ENCODE data around the gene CREB3. TPM values are rescaled to one million over a fixed set of nuclear protein-coding genes. Genes with fewer than 3 reads are reported as not detected.

CREB3 gene
- total and polyA plus RNA-seq, 2 donors from 2014 or later, result 40.5 to 52.0 TPM

DNA sequence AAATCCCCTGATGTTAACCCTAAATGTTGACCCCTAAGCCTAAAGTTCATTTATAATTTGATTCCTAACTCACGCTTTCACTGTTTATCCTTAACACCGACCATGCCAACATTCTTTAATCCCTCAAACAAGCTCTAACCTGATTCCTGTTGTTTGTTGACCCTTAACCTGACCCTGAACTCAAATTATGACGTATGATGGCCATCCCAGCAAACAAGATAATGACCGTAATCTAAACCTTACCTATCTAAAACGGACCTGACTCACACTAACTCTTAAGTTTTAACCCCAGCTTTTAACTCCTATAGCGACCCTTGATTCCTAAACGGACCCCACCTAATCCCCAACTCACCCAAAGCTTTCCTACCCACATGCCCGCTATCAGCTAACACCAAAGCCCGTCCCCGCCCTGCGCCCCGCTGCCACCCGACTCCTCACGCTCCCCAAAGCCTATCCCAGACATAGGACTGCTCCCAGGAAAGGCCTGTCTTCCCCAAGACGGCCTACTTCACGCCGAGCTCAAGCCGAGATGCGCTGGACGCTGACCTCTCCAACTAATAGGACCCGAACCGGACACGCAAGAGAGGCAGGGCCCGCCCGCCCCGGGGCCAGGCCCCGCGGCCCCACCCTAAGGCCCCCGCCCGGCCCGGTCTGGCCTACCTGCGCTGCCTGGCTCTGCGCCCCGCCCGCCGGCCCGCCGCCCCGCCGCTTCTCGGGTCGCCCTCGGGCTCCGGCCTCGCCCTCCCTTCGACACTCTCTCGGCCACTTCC lies 866 bp upstream of the CREB3 start:
- H3K9me3 ChIP-seq (ENCODE audit: control insufficient read depth in 2 of 3, insufficient read depth in 1 of 3, low read length in 3 of 3), result no peaks in the 10 kb centered on the region
- peak overlapping the region; percentile 97 to 98 for H3K27ac ChIP-seq (ENCODE audit: low read depth in 2 of 2, low read length in 2 of 2)
- DNase-seq (peak in 2 of 5 donors; percentile 45 to 57), FAIRE-seq (no peak)
- peaks cover 13 to 59% (median 58%) of the 10 kb centered on the region in 3 donors for H3K4me1 ChIP-seq (ENCODE audit: control insufficient read depth in 2 of 3, insufficient read depth in 2 of 3, low read depth in 1 of 3, low read length in 3 of 3)
- H3K27me3 ChIP-seq (ENCODE audit: control insufficient read depth, insufficient read depth, low read length), result no peaks in the 10 kb centered on the region
- intact Hi-C loops (cut with DNase I), result no loop called here
- H3K4me3 ChIP-seq (ENCODE audit: low read length in 3 of 3), result peak overlapping the region; percentile 82 to 97 (median 88)
- H3K36me3 ChIP-seq (ENCODE audit: control insufficient read depth in 2 of 3, insufficient read depth in 3 of 3, low read length in 3 of 3), result peaks cover 3 to 23% (median 10%) of the 10 kb centered on the region in 3 donors
- H3K9ac ChIP-seq (ENCODE audit: low read length in 3 of 3), result peak overlapping the region; percentile 68 to 97 (median 96)
- TF ChIP-seq, protein P1, sequence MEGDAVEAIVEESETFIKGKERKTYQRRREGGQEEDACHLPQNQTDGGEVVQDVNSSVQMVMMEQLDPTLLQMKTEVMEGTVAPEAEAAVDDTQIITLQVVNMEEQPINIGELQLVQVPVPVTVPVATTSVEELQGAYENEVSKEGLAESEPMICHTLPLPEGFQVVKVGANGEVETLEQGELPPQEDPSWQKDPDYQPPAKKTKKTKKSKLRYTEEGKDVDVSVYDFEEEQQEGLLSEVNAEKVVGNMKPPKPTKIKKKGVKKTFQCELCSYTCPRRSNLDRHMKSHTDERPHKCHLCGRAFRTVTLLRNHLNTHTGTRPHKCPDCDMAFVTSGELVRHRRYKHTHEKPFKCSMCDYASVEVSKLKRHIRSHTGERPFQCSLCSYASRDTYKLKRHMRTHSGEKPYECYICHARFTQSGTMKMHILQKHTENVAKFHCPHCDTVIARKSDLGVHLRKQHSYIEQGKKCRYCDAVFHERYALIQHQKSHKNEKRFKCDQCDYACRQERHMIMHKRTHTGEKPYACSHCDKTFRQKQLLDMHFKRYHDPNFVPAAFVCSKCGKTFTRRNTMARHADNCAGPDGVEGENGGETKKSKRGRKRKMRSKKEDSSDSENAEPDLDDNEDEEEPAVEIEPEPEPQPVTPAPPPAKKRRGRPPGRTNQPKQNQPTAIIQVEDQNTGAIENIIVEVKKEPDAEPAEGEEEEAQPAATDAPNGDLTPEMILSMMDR (IDR thresholded peaks at IDR 0.05; ENCODE audit: borderline replicate concordance, extremely low read depth, insufficient read depth), result no peak

DNA sequence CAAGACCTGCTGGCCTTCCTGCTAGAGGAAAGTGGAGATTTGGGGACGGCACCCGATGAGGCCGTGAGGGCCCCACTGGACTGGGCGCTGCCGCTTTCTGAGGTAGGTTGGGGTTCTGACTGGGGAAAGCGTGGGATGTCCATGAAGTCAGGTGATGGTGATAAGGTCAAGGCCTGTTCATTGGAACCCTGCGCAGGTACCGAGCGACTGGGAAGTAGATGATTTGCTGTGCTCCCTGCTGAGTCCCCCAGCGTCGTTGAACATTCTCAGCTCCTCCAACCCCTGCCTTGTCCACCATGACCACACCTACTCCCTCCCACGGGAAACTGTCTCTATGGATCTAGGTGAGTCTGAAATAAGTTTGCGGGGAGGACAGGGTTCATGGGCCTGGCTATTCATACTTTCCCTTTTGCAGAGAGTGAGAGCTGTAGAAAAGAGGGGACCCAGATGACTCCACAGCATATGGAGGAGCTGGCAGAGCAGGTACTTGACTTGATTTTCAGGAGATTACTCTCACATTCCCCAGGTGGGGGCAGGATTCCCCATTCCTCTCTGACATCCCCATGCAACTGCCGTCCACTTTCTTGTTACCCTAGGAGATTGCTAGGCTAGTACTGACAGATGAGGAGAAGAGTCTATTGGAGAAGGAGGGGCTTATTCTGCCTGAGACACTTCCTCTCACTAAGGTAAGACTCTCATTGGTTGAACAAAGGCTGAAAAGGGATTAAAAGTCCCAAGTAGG lies 505 bp downstream of the CREB3 start:
- peak overlapping the region; percentile 75 to 97 (median 96) for H3K9ac ChIP-seq (ENCODE audit: low read length in 3 of 3)
- peak overlapping the region; percentile 78 to 94 (median 94) for H3K4me3 ChIP-seq (ENCODE audit: low read length in 3 of 3)
- FAIRE-seq, result no peak
- no peaks in the 10 kb centered on the region for H3K9me3 ChIP-seq (ENCODE audit: control insufficient read depth in 2 of 3, insufficient read depth in 1 of 3, low read length in 3 of 3)
- peaks cover 11 to 45% (median 44%) of the 10 kb centered on the region in 3 donors for H3K4me1 ChIP-seq (ENCODE audit: control insufficient read depth in 2 of 3, insufficient read depth in 2 of 3, low read depth in 1 of 3, low read length in 3 of 3)
- DNase-seq, result peak in 4 of 5 donors; percentile 26 to 76 (median 65)
- intact Hi-C loops (cut with DNase I), result no loop called here
- peaks cover 10 to 37% (median 22%) of the 10 kb centered on the region in 3 donors for H3K36me3 ChIP-seq (ENCODE audit: control insufficient read depth in 2 of 3, insufficient read depth in 3 of 3, low read length in 3 of 3)
- H3K27me3 ChIP-seq (ENCODE audit: control insufficient read depth, insufficient read depth, low read length), result no peaks in the 10 kb centered on the region
- H3K27ac ChIP-seq (ENCODE audit: low read depth in 2 of 2, low read length in 2 of 2), result peak overlapping the region; percentile 97 to 98
- TF ChIP-seq, protein P1 (IDR thresholded peaks at IDR 0.05; ENCODE audit: borderline replicate concordance, extremely low read depth, insufficient read depth), result no peak

DNA sequence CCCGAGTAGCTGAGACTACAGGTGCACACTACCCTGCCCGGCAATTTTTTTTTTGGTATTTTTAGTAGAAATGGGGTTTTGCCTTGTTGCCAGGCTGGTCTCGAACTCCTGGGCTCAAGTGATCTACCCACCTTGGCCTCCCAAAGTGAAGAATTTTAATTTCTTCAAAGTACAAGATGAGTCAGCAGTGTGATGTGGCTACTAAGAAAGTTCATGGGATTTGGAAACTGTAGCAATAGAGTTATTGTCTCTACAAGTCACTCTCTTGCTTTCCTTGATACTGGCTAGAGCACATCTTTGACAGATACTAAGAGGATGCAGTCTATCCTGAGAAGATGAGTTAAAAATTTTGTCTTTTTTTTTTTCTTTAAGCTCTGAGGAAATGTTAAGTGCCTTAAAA lies 1.6 kb downstream of the CREB3 start:
- no peaks in the 10 kb centered on the region for H3K9me3 ChIP-seq (ENCODE audit: control insufficient read depth in 2 of 3, insufficient read depth in 1 of 3, low read length in 3 of 3)
- DNase-seq (no peak), FAIRE-seq (no peak)
- TF ChIP-seq, protein P1 (IDR thresholded peaks at IDR 0.05; ENCODE audit: borderline replicate concordance, extremely low read depth, insufficient read depth), result no peak
- no peak overlapping the region for H3K27ac ChIP-seq (ENCODE audit: low read depth in 2 of 2, low read length in 2 of 2)
- peaks cover 11 to 35% (median 34%) of the 10 kb centered on the region in 3 donors for H3K4me1 ChIP-seq (ENCODE audit: control insufficient read depth in 2 of 3, insufficient read depth in 2 of 3, low read depth in 1 of 3, low read length in 3 of 3)
- intact Hi-C loops (cut with DNase I), result no loop called here
- H3K27me3 ChIP-seq (ENCODE audit: control insufficient read depth, insufficient read depth, low read length), result no peaks in the 10 kb centered on the region
- H3K9ac ChIP-seq (ENCODE audit: low read length in 3 of 3), result no peak overlapping the region
- H3K4me3 ChIP-seq (ENCODE audit: low read length in 3 of 3), result no peak overlapping the region
- peaks cover 14 to 48% (median 32%) of the 10 kb centered on the region in 3 donors for H3K36me3 ChIP-seq (ENCODE audit: control insufficient read depth in 2 of 3, insufficient read depth in 3 of 3, low read length in 3 of 3)
